Stimulated activated naive B cell treated with anti-CD40 and anti-IgM and Interleukin-4, amounts not matched to agents 10 μg/mL and 1 μg/mL and 100 μg/mL, for 72 hours (primary cell): ENCODE results near the gene AJAP1.

Experiments used
- ATAC-seq, 2 donors: fragments of 150-1000 bp; cut with Tn5 transposase; replicated peaks; 2 replicates each; pipeline ENCODE4 v1.10.0; 2021; ENCODE audit warnings: moderate library complexity in 1 of 2
- DNase-seq: peaks from one replicate; pipeline ENCODE4 v3.0.0; 2021
- H3K27ac Mint-ChIP-seq: one replicate; pipeline ENCODE4 v1.8.0; 2022; ENCODE audit warnings: mild to moderate bottlenecking, mixed read lengths
- H3K27me3 Mint-ChIP-seq, 2 donors: one replicate each; pipeline ENCODE4 v1.8.0; 2022; ENCODE audit warnings: mixed read lengths in 2 of 2
- H3K36me3 Mint-ChIP-seq, 2 donors: one replicate each; pipeline ENCODE4 v1.8.0; 2022; ENCODE audit warnings: mixed read lengths in 2 of 2, mild to moderate bottlenecking in 1 of 2
- H3K4me1 Mint-ChIP-seq, 2 donors: one replicate each; pipeline ENCODE4 v1.8.0; 2022; ENCODE audit warnings: mixed read lengths in 2 of 2, mild to moderate bottlenecking in 1 of 2
- H3K4me3 Mint-ChIP-seq, 2 donors: one replicate each; pipeline ENCODE4 v1.8.0; 2022; ENCODE audit warnings: mild to moderate bottlenecking in 2 of 2, mixed read lengths in 2 of 2, moderate library complexity in 1 of 2
- H3K9me3 Mint-ChIP-seq, 2 donors: one replicate each; pipeline ENCODE4 v1.8.0; 2022; ENCODE audit warnings: mixed read lengths in 2 of 2, mild to moderate bottlenecking in 1 of 2

The AJAP1 gene

DNA sequence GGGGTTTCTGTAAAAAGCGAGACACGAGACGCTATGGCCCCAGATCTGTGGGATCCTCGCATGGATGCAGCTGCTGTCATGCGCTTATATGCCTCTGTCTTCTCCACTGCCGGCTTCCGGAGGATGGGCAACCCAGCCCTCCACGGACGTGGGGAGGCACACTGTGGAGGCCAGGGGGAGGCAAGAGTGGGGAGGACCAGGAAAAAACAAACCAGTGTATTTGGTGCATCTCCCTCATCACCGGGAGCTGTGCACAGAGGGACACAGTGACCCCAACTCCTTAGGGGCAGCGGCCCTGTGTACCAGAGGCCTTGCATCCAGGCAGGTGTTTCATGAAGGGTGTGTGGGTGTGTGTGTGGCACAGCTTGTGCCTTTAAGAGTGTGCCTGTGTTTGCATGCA lies 95.0 kb downstream of the AJAP1 start:
- Mint-ChIP-seq H3K27me3 (peaks cover 0 to 4% of the 10 kb centered on the region in 2 donors), H3K36me3 (no peaks in the 10 kb centered on the region), H3K4me3 (no peak overlapping the region), H3K27ac (no peak overlapping the region), H3K9me3 (peaks cover 3 to 6% of the 10 kb centered on the region in 2 donors), H3K4me1 (no peaks in the 10 kb centered on the region)
- DNase-seq, result no peak
- ATAC-seq, result no peak

GRCh38 chr1:4750177-4750576 lies 95.8 kb downstream of the AJAP1 start:
- H3K27me3 Mint-ChIP-seq, result peaks cover 0 to 4% of the 10 kb centered on the region in 2 donors
- H3K27ac Mint-ChIP-seq, result no peak overlapping the region
- DNase-seq (no peak), ATAC-seq (no peak)
- H3K4me1 Mint-ChIP-seq, result no peaks in the 10 kb centered on the region
- no peaks in the 10 kb centered on the region for H3K36me3 Mint-ChIP-seq
- H3K4me3 Mint-ChIP-seq, result no peak overlapping the region
- H3K9me3 Mint-ChIP-seq, result peaks cover 3 to 6% of the 10 kb centered on the region in 2 donors

DNA sequence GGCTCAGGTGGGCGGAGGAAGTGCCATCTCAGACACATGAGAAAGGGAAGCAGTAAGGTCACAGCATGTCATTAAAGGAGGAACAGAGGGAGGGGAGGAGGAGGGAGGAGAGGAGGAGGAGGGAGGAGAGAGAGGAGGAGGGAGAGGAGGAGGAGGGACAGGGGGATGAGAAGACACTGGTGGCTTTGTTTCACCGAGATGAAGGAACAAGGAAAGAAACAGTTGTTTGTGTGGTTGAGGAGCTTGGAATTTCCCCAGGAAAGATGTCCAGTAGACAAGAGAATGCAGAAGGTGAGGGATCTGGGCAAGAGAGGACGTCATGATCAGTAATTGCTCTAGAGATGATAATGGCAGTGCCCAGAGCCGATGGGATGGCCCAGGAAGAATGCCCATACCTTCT lies 97.7 kb downstream of the AJAP1 start:
- Mint-ChIP-seq H3K4me1 (no peaks in the 10 kb centered on the region), H3K36me3 (no peaks in the 10 kb centered on the region), H3K27me3 (peaks cover 0 to 9% of the 10 kb centered on the region in 2 donors), H3K27ac (no peak overlapping the region), H3K9me3 (peaks cover 3 to 6% of the 10 kb centered on the region in 2 donors), H3K4me3 (no peak overlapping the region)
- ATAC-seq (no peak), DNase-seq (no peak)

- H3K4me1 Mint-ChIP-seq, result no peaks in the 10 kb centered on the region
- ATAC-seq, result no peak
- peaks cover 0 to 4% of the 10 kb centered on the region in 2 donors for H3K36me3 Mint-ChIP-seq
Observed at GRCh38 chr1:4754816-4755215, 100.4 kb downstream of the AJAP1 start.

GRCh38 chr1:4755301-4755845 lies 101.0 kb downstream of the AJAP1 start:
- no peaks in the 10 kb centered on the region for H3K4me1 Mint-ChIP-seq
- DNase-seq, result no peak
- H3K4me3 Mint-ChIP-seq, result no peak overlapping the region
- H3K9me3 Mint-ChIP-seq, result peaks cover 11 to 17% of the 10 kb centered on the region in 2 donors
- H3K36me3 Mint-ChIP-seq, result peaks cover 0 to 4% of the 10 kb centered on the region in 2 donors
- H3K27ac Mint-ChIP-seq, result no peak overlapping the region
- peaks cover 0 to 5% of the 10 kb centered on the region in 2 donors for H3K27me3 Mint-ChIP-seq
- no peak for ATAC-seq

More at GRCh38 chr1:4754816-4755215, 100.4 kb downstream of the AJAP1 start:
- DNase-seq, result no peak
- Mint-ChIP-seq H3K27ac (no peak overlapping the region), H3K27me3 (peaks cover 0 to 5% of the 10 kb centered on the region in 2 donors), H3K4me3 (no peak overlapping the region), H3K9me3 (peaks cover 11 to 17% of the 10 kb centered on the region in 2 donors)

DNA sequence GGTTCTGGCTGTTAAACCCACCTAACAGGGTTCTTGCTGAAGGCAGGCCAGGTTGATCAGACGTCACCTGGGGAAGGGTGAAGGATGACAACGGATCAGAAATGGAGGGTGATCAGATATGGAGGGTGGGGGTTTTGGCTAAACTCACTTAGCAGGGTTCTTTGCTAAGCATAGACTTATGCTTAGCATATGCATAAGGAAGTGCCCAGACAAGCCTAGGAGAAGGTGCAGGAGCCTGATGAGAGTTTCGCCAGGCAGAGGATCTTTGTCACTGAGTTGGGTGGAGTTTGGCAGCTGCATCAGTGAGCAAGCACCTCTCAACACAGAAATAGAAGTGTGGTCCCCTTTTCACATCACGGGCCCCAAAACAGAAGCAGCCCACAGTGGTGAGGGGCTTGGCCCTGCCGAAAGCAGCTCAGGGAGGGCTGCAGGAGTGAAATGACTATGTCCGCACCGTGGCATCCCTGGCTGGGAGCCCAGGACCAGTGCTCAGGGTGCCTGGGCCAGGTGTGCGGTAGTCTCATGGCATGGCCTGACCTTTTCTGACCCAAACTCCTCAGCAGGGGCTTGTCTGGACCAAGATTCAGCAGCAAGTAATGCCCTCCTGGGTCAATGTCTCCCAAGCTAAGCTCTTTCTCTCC lies 101.6 kb downstream of the AJAP1 start:
- H3K4me3 Mint-ChIP-seq, result no peak overlapping the region
- no peaks in the 10 kb centered on the region for H3K4me1 Mint-ChIP-seq
- DNase-seq (no peak), ATAC-seq (no peak)
- H3K36me3 Mint-ChIP-seq, result peaks cover 0 to 4% of the 10 kb centered on the region in 2 donors
- H3K9me3 Mint-ChIP-seq, result peaks cover 11 to 17% of the 10 kb centered on the region in 2 donors
- H3K27ac Mint-ChIP-seq, result no peak overlapping the region
- peaks cover 0 to 5% of the 10 kb centered on the region in 2 donors for H3K27me3 Mint-ChIP-seq

DNA sequence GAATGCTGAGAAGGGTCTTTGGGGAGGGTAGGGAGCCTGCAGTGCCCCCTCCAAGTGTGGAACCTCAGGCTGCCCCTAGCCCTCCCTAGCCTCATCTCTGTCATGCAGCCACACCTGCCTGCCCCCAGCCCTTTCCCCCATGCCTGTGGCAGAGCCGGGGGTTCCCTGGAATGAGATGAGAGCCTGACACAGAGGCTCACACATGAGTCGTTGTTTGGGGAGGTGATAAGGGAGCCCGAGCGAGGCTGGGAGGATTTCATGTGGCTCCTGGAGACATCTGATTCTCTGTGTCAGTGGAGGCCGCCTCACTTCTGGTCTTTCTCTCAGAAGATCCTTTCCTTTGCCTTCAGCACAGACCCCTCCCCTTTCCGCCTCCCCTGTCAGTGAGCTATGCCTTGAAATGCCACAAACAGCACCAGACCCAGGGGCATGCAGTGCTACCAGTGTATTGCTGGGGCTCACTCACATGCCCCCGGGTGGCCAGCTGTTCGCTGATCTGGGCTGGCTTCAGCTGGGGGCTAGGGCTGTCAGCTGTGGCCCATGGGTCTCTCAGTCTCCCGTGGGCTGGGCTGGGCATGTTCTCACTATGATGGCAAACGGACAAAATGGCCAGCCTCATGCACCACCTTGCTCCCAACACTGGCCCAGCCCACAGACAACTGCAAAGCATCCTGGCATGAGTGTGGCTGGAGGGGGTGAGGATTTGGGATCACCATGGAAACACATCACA lies 102.6 kb downstream of the AJAP1 start:
- Mint-ChIP-seq H3K4me3 (no peak overlapping the region), H3K27me3 (peaks cover 0 to 5% of the 10 kb centered on the region in 2 donors), H3K27ac (no peak overlapping the region), H3K4me1 (no peaks in the 10 kb centered on the region), H3K9me3 (peaks cover 11 to 17% of the 10 kb centered on the region in 2 donors), H3K36me3 (peaks cover 0 to 4% of the 10 kb centered on the region in 2 donors)
- ATAC-seq (no peak), DNase-seq (no peak)

- no peak for DNase-seq
- Mint-ChIP-seq H3K4me3 (no peak overlapping the region), H3K36me3 (peaks cover 0 to 4% of the 10 kb centered on the region in 2 donors), H3K27ac (no peak overlapping the region), H3K9me3 (peaks cover 8 to 11% of the 10 kb centered on the region in 2 donors), H3K4me1 (no peaks in the 10 kb centered on the region), H3K27me3 (peaks cover 0 to 5% of the 10 kb centered on the region in 2 donors)
- ATAC-seq, result no peak
Observed at GRCh38 chr1:4759671-4760070, 105.3 kb downstream of the AJAP1 start.

DNA sequence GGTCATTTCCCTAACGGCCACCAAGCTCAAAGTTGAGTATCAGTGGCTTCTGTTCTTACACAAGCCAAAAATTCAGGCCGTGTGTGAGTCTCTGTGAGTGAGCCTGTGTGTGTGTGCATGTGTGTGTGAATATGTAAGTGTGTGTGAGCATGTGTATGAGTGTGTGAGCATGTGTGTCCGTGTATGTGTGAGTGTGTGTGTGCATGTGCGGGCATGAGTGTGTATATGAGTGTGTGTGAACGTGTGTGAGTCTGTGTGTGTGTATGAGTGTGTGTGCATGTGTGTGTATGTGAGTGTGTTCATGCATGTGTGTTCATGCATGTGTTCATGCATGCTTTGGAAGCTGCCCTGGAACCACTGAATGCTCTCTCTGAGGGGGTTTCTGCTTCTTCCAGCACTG lies 105.7 kb downstream of the AJAP1 start:
- H3K36me3 Mint-ChIP-seq, result peaks cover 0 to 4% of the 10 kb centered on the region in 2 donors
- DNase-seq, result no peak
- no peak for ATAC-seq
- H3K4me1 Mint-ChIP-seq, result no peaks in the 10 kb centered on the region
- H3K4me3 Mint-ChIP-seq, result no peak overlapping the region
- peaks cover 8 to 11% of the 10 kb centered on the region in 2 donors for H3K9me3 Mint-ChIP-seq
- peaks cover 0 to 6% of the 10 kb centered on the region in 2 donors for H3K27me3 Mint-ChIP-seq
- no peak overlapping the region for H3K27ac Mint-ChIP-seq

DNA sequence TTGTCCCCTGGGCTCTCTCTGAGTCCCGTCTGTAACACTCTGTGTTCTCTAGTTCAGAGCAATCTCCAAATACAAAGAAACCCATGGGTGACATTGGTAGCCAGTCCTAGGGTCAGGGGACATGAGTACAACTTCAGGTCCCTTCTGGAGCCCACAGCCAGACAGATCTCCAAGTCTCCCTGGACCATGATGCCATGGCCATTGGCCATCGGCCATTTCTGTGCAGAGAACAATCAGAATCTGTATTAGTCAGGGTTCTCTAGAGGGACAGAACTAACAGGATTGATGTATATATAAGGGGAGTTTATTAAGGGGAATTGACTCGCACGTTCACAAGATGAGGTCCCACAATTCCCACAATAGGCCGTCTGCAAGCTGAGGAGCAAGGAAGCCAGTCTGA lies 106.9 kb downstream of the AJAP1 start:
- peaks cover 8 to 11% of the 10 kb centered on the region in 2 donors for H3K9me3 Mint-ChIP-seq
- ATAC-seq (no peak), DNase-seq (no peak)
- no peak overlapping the region for H3K27ac Mint-ChIP-seq
- no peak overlapping the region for H3K4me3 Mint-ChIP-seq
- H3K36me3 Mint-ChIP-seq, result peaks cover 0 to 4% of the 10 kb centered on the region in 2 donors
- H3K27me3 Mint-ChIP-seq, result peaks cover 0 to 3% of the 10 kb centered on the region in 2 donors
- no peaks in the 10 kb centered on the region for H3K4me1 Mint-ChIP-seq

- Mint-ChIP-seq H3K27me3 (peaks cover 0 to 3% of the 10 kb centered on the region in 2 donors), H3K4me3 (no peak overlapping the region), H3K27ac (no peak overlapping the region), H3K9me3 (peaks cover 8 to 11% of the 10 kb centered on the region in 2 donors), H3K4me1 (no peaks in the 10 kb centered on the region), H3K36me3 (peaks cover 0 to 4% of the 10 kb centered on the region in 2 donors)
- no peak for DNase-seq
- no peak for ATAC-seq
Observed at GRCh38 chr1:4762146-4762545, 107.7 kb downstream of the AJAP1 start.

DNA sequence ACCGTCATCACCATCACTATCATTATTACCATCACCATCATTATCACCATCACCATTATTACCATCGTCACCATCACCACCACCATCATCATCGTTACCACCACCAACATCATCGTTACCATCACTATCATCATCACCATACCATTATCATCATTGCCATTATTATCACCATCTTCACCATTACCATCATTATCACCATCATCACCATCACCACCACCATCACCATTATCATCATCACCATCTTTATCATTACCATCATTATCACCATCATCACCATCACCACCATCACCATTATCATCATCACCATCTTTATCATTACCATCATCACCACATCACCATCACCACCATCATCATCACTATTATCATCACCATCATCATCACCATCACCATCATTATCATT lies 112.9 kb downstream of the AJAP1 start:
- H3K27ac Mint-ChIP-seq, result no peak overlapping the region
- no peaks in the 10 kb centered on the region for H3K4me1 Mint-ChIP-seq
- H3K4me3 Mint-ChIP-seq, result no peak overlapping the region
- H3K27me3 Mint-ChIP-seq, result peaks cover 0 to 3% of the 10 kb centered on the region in 2 donors
- DNase-seq, result no peak
- ATAC-seq, result no peak
- H3K36me3 Mint-ChIP-seq, result no peaks in the 10 kb centered on the region
- H3K9me3 Mint-ChIP-seq, result no peaks in the 10 kb centered on the region

- DNase-seq (no peak), ATAC-seq (no peak)
- Mint-ChIP-seq H3K27me3 (peaks cover 0 to 6% of the 10 kb centered on the region in 2 donors), H3K36me3 (no peaks in the 10 kb centered on the region), H3K4me3 (no peak overlapping the region), H3K4me1 (no peaks in the 10 kb centered on the region), H3K9me3 (no peaks in the 10 kb centered on the region), H3K27ac (no peak overlapping the region)
Observed at GRCh38 chr1:4768553-4768952, 114.1 kb downstream of the AJAP1 start.

DNA sequence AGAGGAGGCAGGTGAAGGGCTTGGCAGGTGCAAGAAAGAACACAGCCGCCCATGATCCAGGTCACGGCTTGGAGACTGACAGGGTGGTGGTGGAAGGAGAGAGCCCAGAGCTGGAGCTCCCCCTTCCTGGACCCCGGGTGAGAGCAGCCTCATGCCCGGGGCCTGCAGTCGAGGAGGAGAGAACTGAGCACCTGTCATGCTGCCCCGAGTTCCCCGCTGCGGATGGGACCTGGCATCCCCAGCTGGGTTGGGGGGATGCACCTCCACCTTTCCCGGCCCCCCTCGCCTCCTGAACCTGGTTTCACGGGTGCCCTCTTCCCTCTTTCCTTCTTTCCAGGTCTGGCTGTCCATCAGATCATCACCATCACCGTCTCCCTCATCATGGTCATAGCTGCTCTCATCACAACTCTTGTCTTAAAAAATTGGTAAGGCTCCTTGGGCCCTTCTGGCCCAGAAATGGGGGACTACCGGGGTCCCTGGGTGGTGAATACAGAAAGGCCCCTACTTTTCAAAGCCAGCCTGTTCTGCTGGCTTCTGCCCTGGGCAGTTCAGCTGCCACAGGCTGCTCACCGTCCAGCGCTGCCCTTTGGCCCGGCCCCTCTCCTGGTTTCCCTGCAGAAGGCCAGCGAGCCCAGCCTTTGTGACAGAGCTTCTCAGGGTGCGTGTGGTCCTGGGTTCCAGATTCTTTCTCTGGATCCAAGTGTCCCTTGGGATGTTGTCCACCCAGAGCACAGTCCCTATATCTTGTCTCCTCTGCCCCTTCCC lies 115.3 kb downstream of the AJAP1 start:
- no peaks in the 10 kb centered on the region for H3K36me3 Mint-ChIP-seq
- no peaks in the 10 kb centered on the region for H3K9me3 Mint-ChIP-seq
- H3K27ac Mint-ChIP-seq, result no peak overlapping the region
- DNase-seq, result no peak
- peaks cover 0 to 6% of the 10 kb centered on the region in 2 donors for H3K27me3 Mint-ChIP-seq
- ATAC-seq, result no peak
- no peak overlapping the region for H3K4me3 Mint-ChIP-seq
- H3K4me1 Mint-ChIP-seq, result no peaks in the 10 kb centered on the region
